Measurements from ENCODE around the gene PIGT. TPM values are rescaled to one million over a fixed set of nuclear protein-coding genes. Genes with fewer than 3 reads are reported as not detected.

PIGT gene
- total and polyA plus RNA-seq, 3 donors from 2014 or later: 115 to 140 (median 137) TPM

- intact Hi-C loops (cut with DNase I; ENCODE audit: low total_unique reads): no loop called here
- WGBS, 2 donors: 52 to 54% methylated on average over 8 of the region's 8 CpGs
- H3K4me1 ChIP-seq: peaks cover 7% of the 10 kb centered on the region
Measured at GRCh38 chr20:45410887-45411286, 5.1 kb upstream of the PIGT start.

GRCh38 chr20:45412653-45413052 is 3.3 kb upstream of the PIGT start:
- peaks cover 12% of the 10 kb centered on the region for H3K4me1 ChIP-seq
- no peak for TF ChIP-seq CTCF (IDR thresholded peaks at IDR 0.05)
- TF ChIP-seq POLR2A (IDR thresholded peaks at IDR 0.05): no peak
- no peaks in the 10 kb centered on the region for H3K27me3 ChIP-seq
- no peaks in the 10 kb centered on the region for H3K36me3 ChIP-seq (ENCODE audit: low read depth, missing control alignments)
- WGBS, 2 donors: 60 to 68% methylated on average over 5 of the region's 5 CpGs
- no peak overlapping the region for H3K4me3 ChIP-seq
- H3K27ac ChIP-seq: no peak overlapping the region
- H3K9me3 ChIP-seq: no peaks in the 10 kb centered on the region
- intact Hi-C loops (cut with DNase I; ENCODE audit: low total_unique reads): no loop called here
- no peak for DNase-seq

More at GRCh38 chr20:45410887-45411286, 5.1 kb upstream of the PIGT start:
- TF ChIP-seq POLR2A (IDR thresholded peaks at IDR 0.05) (no peak), CTCF (IDR thresholded peaks at IDR 0.05) (no peak)
- H3K9me3 ChIP-seq: no peaks in the 10 kb centered on the region
- H3K27ac ChIP-seq: no peak overlapping the region
- no peak overlapping the region for H3K4me3 ChIP-seq
- no peaks in the 10 kb centered on the region for H3K27me3 ChIP-seq
- no peaks in the 10 kb centered on the region for H3K36me3 ChIP-seq (ENCODE audit: low read depth, missing control alignments)
- DNase-seq: no peak

- Histone ChIP-seq H3K9me3 (no peaks in the 10 kb centered on the region), H3K4me3 (no peak overlapping the region), H3K4me1 (peaks cover 6% of the 10 kb centered on the region), H3K27me3 (no peaks in the 10 kb centered on the region), H3K27ac (no peak overlapping the region), H3K36me3 (ENCODE audit: low read depth, missing control alignments) (no peaks in the 10 kb centered on the region)
- no peak for TF ChIP-seq POLR2A (IDR thresholded peaks at IDR 0.05)
- TF ChIP-seq CTCF (IDR thresholded peaks at IDR 0.05): no peak
- 80 to 83% methylated on average over 3 of the region's 3 CpGs for WGBS, 2 donors
- no peak for DNase-seq
- intact Hi-C loops (cut with DNase I; ENCODE audit: low total_unique reads): no loop called here
Measured at GRCh38 chr20:45413479-45413878, 2.5 kb upstream of the PIGT start.

GRCh38 chr20:45416917-45417316 is 976 bp downstream of the PIGT start:
- H3K4me1 ChIP-seq: peaks cover 6% of the 10 kb centered on the region
- TF ChIP-seq CTCF (IDR thresholded peaks at IDR 0.05) (no peak), POLR2A (IDR thresholded peaks at IDR 0.05) (no peak)
- peak overlapping the region in 1 of 2 donors; percentile 85 for H3K4me3 ChIP-seq
- WGBS, 2 donors: 53 to 75% methylated on average over 2 of the region's 2 CpGs
- no peaks in the 10 kb centered on the region for H3K36me3 ChIP-seq (ENCODE audit: low read depth, missing control alignments)
- no peaks in the 10 kb centered on the region for H3K9me3 ChIP-seq
- DNase-seq: no peak
- no peaks in the 10 kb centered on the region for H3K27me3 ChIP-seq
- intact Hi-C loops (cut with DNase I; ENCODE audit: low total_unique reads): no loop called here
- no peak overlapping the region for H3K27ac ChIP-seq

Data from testis (tissue), 3 donors.